Stomach (tissue), 4 donors: Measurements from ENCODE around the gene SVIL.

ENCODE experiments used
- EP300 ChIP-seq: sonication (generic); formaldehyde crosslinking; IDR thresholded peaks from one replicate; pipeline ENCODE4 v1.6.1; 2017; ENCODE audit warnings: antibody characterized with exemption
- POLR2A ChIP-seq, 4 donors: fragments of 450-650 bp; IDR thresholded peaks; one replicate each; pipeline ENCODE4 v1.6.1; 2016; ENCODE audit warnings: antibody characterized with exemption in 4 of 4, control low read depth in 2 of 4, mild to moderate bottlenecking in 1 of 4, moderate library complexity in 1 of 4
- POLR2AphosphoS5 ChIP-seq, 3 donors: sonication (generic); formaldehyde crosslinking; IDR thresholded peaks; one replicate each; pipeline ENCODE4 v1.6.1; 2016; ENCODE audit warnings: antibody characterized with exemption in 3 of 3
- TF ChIP-seq, protein P1 (sequence below), 7 experiments: fragments of 450-650 bp in 4 of 7; fragments of 200-600 bp in 3 of 7; sonication (generic) in 3 of 7; IDR thresholded peaks; one replicate each; pipeline ENCODE4 v1.5.1; 2016 to 2019; ENCODE audit warnings: antibody characterized with exemption in 7 of 7, control low read depth in 2 of 7, mild to moderate bottlenecking in 1 of 7

DNA sequence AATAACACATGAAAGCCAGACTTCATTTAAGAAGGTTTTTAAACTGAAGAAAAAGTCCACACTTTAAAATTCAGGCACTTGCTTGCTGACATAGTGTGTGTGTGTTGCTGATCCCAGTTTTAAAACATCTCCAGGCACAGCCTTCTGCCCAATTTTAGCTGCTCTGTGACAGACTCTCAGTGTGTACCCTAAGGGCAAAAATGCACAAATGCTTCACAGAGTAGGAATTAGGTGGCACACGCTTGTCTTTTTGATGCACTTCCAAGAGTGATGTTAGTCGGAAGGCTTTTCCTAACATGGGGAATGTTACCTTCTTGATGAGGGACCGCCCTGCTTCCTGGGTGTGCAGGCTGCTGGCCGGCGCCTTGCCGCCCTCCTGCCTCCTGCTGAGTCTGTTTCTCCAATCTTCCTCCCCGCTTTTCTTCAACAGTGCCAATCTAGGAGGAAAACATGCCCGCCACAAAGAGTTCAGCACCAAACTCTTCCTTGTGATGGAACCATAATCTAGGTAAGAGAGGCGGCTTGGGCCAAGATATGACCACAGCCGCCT, 122.3 kb downstream of the SVIL start:
- TF ChIP-seq POLR2AphosphoS5 (IDR thresholded peaks at IDR 0.05) (no peak), EP300 (no peak), POLR2A (IDR thresholded peaks at IDR 0.05) (no peak)
- TF ChIP-seq, protein P1, sequence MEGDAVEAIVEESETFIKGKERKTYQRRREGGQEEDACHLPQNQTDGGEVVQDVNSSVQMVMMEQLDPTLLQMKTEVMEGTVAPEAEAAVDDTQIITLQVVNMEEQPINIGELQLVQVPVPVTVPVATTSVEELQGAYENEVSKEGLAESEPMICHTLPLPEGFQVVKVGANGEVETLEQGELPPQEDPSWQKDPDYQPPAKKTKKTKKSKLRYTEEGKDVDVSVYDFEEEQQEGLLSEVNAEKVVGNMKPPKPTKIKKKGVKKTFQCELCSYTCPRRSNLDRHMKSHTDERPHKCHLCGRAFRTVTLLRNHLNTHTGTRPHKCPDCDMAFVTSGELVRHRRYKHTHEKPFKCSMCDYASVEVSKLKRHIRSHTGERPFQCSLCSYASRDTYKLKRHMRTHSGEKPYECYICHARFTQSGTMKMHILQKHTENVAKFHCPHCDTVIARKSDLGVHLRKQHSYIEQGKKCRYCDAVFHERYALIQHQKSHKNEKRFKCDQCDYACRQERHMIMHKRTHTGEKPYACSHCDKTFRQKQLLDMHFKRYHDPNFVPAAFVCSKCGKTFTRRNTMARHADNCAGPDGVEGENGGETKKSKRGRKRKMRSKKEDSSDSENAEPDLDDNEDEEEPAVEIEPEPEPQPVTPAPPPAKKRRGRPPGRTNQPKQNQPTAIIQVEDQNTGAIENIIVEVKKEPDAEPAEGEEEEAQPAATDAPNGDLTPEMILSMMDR (IDR thresholded peaks at IDR 0.05), result no peak
